Neutrophil (primary cell): Measurements from ENCODE around the gene NOL6.

Experiments used
- H3K27ac ChIP-seq: fragments of 200-600 bp; sonication (generic); 2 replicates; pipeline ENCODE4 v1.5.1; 2016; ENCODE audit warnings: mild to moderate bottlenecking, moderate library complexity
- H3K27me3 ChIP-seq: fragments of 200-600 bp; sonication (generic); 2 replicates; pipeline ENCODE4 v1.6.0; 2016; ENCODE audit warnings: mild to moderate bottlenecking
- H3K36me3 ChIP-seq: fragments of 200-600 bp; sonication (generic); 2 replicates; pipeline ENCODE4 v1.5.1; 2017
- H3K4me1 ChIP-seq, 2 experiments: fragments of 200-600 bp in 1 of 2; sonication (generic) in 1 of 2; 1 replicate in 1 of 2; 2 replicates in 1 of 2; pipeline versions ENCODE4 v1.5.1 to v1.6.1; 2013 to 2016; ENCODE audit warnings: low read depth in 1 of 2, low read length in 1 of 2, mild to moderate bottlenecking in 1 of 2, moderate library complexity in 1 of 2; ENCODE audit not compliant: control insufficient read depth in 1 of 2, insufficient read depth in 1 of 2
- H3K4me3 ChIP-seq, 2 experiments: fragments of 200-600 bp in 1 of 2; sonication (generic) in 1 of 2; 1 replicate in 1 of 2; 2 replicates in 1 of 2; pipeline ENCODE4 v1.5.1; 2013 to 2016; ENCODE audit warnings: low read depth in 1 of 2, low read length in 1 of 2, mild to moderate bottlenecking in 1 of 2, moderate library complexity in 1 of 2
- H3K9me3 ChIP-seq: fragments of 200-600 bp; sonication (generic); 2 replicates; pipeline ENCODE4 v1.5.1; 2016
- TF ChIP-seq, protein P1 (sequence below): fragments of 200-600 bp; sonication (generic); IDR thresholded peaks from 2 replicates; pipeline ENCODE4 v1.5.1; 2016; ENCODE audit warnings: antibody characterized with exemption

NOL6 gene

DNA sequence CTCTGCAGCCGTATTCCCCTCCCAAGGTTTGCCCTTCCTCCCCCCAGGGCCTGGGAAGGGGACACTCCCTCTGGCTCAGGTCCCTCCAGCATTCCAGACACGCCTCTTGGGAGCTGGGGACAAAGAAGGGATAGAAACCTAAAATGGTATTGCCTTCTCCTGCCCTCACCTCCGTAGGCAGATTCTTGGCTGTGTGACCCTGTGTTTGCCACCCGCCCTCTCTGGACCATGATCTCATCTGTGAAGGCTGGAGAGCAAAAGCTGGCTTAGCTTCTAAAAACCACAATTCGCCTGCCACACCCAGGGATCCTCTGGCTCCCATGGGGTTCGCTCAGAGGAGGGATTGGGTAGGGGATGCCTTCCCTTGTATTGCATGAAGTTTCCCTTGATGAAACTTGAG, 34.0 kb downstream of the NOL6 start:
- Histone ChIP-seq H3K36me3 (no peaks in the 10 kb centered on the region), H3K27ac (no peak overlapping the region), H3K4me1 (no peaks in the 10 kb centered on the region), H3K4me3 (no peak overlapping the region), H3K9me3 (no peaks in the 10 kb centered on the region), H3K27me3 (peaks cover 10% of the 10 kb centered on the region)
- TF ChIP-seq, protein P1, sequence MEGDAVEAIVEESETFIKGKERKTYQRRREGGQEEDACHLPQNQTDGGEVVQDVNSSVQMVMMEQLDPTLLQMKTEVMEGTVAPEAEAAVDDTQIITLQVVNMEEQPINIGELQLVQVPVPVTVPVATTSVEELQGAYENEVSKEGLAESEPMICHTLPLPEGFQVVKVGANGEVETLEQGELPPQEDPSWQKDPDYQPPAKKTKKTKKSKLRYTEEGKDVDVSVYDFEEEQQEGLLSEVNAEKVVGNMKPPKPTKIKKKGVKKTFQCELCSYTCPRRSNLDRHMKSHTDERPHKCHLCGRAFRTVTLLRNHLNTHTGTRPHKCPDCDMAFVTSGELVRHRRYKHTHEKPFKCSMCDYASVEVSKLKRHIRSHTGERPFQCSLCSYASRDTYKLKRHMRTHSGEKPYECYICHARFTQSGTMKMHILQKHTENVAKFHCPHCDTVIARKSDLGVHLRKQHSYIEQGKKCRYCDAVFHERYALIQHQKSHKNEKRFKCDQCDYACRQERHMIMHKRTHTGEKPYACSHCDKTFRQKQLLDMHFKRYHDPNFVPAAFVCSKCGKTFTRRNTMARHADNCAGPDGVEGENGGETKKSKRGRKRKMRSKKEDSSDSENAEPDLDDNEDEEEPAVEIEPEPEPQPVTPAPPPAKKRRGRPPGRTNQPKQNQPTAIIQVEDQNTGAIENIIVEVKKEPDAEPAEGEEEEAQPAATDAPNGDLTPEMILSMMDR = no peak

DNA sequence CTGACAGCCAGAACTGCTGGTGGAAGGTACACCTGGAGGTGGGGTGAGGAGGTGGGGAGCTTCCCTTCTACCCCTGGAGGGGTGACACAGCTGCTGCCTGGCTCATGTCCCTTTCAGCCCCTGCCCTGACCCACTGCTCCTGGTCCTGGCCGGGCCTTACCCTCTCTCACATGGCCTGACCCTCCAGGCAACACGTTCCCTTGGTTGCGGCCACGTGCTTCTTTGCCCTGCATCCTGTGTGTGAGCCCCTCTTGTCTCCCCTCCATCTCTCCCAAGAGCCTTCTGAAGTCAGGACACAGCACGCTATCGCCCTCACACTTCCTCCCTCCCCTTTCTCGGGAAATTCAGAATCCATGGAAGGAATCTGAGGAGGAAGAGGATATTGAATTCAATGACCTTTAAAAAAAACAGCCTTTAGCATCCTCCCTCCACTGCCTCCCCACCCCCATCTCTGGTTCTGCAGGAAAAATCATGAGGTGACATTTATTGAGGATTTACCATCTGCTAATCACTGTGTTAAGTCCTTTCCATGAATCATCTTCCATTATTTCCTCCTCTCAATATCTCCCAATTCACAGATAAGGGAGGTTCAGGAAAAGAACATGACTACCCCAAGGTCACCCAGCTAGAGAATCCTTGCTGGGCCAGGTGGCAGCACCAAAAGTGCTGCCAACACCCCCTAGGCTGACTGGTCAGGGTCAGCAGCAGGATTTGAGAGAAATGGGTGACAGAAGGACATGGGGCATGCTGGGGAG, 34.6 kb downstream of the NOL6 start:
- H3K4me1 ChIP-seq = no peaks in the 10 kb centered on the region
- TF ChIP-seq, protein P1 = no peak
- no peak overlapping the region for H3K4me3 ChIP-seq
- no peaks in the 10 kb centered on the region for H3K9me3 ChIP-seq
- no peak overlapping the region for H3K27ac ChIP-seq
- H3K27me3 ChIP-seq = peaks cover 10% of the 10 kb centered on the region
- H3K36me3 ChIP-seq = no peaks in the 10 kb centered on the region

DNA sequence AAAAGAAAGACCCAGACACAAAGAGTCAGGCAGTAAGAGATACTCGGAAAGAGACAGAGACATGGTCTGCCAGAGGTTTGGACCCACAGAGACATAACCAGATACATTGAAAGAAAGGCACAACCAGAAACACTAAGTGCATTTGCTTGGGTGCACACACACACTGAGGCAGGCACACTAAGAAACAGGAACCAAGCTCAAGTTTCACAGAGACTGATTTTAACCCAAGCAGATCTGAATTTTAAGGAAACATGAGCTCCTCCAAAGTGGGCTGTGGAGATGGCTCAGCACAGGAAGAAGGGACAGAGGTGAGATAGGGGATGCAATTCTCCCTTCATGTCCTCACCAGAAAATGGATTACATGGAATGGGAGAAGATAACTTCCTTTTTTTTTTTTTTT, 35.8 kb downstream of the NOL6 start:
- no peaks in the 10 kb centered on the region for H3K4me1 ChIP-seq
- TF ChIP-seq, protein P1 = no peak
- H3K36me3 ChIP-seq = no peaks in the 10 kb centered on the region
- no peak overlapping the region for H3K27ac ChIP-seq
- H3K9me3 ChIP-seq = no peaks in the 10 kb centered on the region
- peaks cover 10% of the 10 kb centered on the region for H3K27me3 ChIP-seq
- H3K4me3 ChIP-seq = no peak overlapping the region

DNA sequence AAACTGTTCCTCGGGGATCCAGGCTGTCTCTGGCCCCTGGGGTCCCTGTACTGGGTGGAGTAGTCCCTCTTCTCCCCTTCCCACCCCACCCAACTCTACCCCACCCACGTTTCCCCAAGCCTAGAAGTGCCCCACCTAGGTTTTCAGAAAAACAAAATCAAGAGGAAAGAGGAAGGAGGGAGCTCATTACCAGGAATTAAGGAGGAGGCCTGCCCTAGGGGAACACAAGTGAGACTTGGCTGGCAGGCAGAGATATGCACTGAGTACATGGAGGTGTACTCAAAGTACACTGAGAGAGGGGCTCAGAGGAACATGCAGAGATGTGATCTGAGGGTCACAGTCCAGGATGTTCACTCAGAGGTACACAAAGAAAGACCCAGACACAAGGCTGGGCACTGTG, 36.5 kb downstream of the NOL6 start:
- Histone ChIP-seq H3K4me1 (no peaks in the 10 kb centered on the region), H3K36me3 (no peaks in the 10 kb centered on the region), H3K9me3 (no peaks in the 10 kb centered on the region), H3K27ac (no peak overlapping the region), H3K27me3 (peaks cover 10% of the 10 kb centered on the region), H3K4me3 (no peak overlapping the region)
- TF ChIP-seq, protein P1 = no peak

DNA sequence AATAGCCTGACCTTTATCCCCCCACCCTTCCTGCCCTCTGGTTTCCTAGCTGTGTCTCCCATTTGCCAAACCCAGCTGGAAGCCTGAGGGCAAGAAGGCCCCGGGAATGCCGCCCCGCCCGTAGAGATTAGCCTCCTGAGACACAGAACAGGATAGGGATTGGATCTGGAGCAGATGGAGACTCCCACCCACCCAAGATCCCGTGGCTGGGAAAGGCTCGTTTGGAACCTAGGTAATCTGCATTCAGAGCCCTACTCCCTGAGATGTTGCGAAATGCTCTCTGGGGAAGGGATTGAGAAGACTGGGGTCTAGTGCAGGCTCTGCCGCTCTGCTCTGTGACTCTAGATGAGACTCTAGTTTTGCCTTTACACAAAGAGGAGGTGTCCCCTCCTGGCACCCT, 37.3 kb downstream of the NOL6 start:
- no peak overlapping the region for H3K27ac ChIP-seq
- TF ChIP-seq, protein P1 = no peak

More for the DNA sequence above, 37.3 kb downstream of the NOL6 start:
- Histone ChIP-seq H3K9me3 (no peaks in the 10 kb centered on the region), H3K27me3 (peaks cover 10% of the 10 kb centered on the region), H3K4me1 (peaks cover 0 to 5% of the 10 kb centered on the region in 2 experiments), H3K36me3 (no peaks in the 10 kb centered on the region), H3K4me3 (no peak overlapping the region)
